H1 (cell line): Measurements from ENCODE around the gene OTC. TPM values are rescaled to one million over a fixed set of nuclear protein-coding genes. Genes with fewer than 3 reads are reported as not detected.

Experiments used
- CTCF ChIA-PET: fragments of 300-600 bp; sonication (Branson Sonifier 250); formaldehyde crosslinking; loops from one replicate; lab custom pipeline; 2021; ENCODE audit not compliant: partially characterized antibody; lab: Charles Lee
- POLR2A ChIA-PET: fragments of 300-600 bp; sonication (Branson Sonifier 250); formaldehyde crosslinking; loops from one replicate; lab custom pipeline; 2021; ENCODE audit warnings: inconsistent platforms; ENCODE audit not compliant: partially characterized antibody; lab: Charles Lee
- DNase-seq, 2 experiments: peaks; one replicate each; pipeline versions ENCODE4 v3.0.0 to v3.0.0-alpha.2; 2010 to 2022; ENCODE audit warnings: low spot score in 2 of 2, low read depth in 1 of 2, mixed read lengths in 1 of 2
- FAIRE-seq: peaks from 2 replicates; lab custom pipeline; 2011; peaks lifted over from hg19 to GRCh38; lab: Jason Lieb, UNC
- H2AFZ ChIP-seq: 2 replicates; pipeline ENCODE4 v1.8.1; 2012; ENCODE audit warnings: low read length, inconsistent platforms
- H2AK5ac ChIP-seq: 2 replicates; pipeline ENCODE4 v1.6.1; 2013; ENCODE audit warnings: low read depth, low read length
- H2BK120ac ChIP-seq: replicated peaks from 2 replicates; pipeline ENCODE3; 2013; ENCODE audit warnings: low read depth, low read length, inconsistent platforms
- H2BK12ac ChIP-seq: 2 replicates; pipeline ENCODE4 v1.6.1; 2013; ENCODE audit warnings: low read depth, low read length
- H2BK15ac ChIP-seq: 2 replicates; pipeline ENCODE4 v1.6.1; 2013; ENCODE audit warnings: low read length
- H2BK20ac ChIP-seq: 2 replicates; pipeline ENCODE4 v1.6.1; 2013; ENCODE audit warnings: low read length
- H2BK5ac ChIP-seq: 2 replicates; pipeline ENCODE4 v1.6.1; 2013; ENCODE audit warnings: low read depth, low read length
- H3K14ac ChIP-seq: 2 replicates; pipeline ENCODE4 v1.6.1; 2013; ENCODE audit warnings: inconsistent platforms; ENCODE audit not compliant: insufficient read length
- H3K18ac ChIP-seq: 2 replicates; pipeline ENCODE4 v1.6.1; 2013; ENCODE audit warnings: low read length; ENCODE audit errors: extremely low read depth
- H3K23ac ChIP-seq: 2 replicates; pipeline ENCODE4 v1.6.1; 2013; ENCODE audit warnings: inconsistent platforms; ENCODE audit not compliant: insufficient read length
- H3K23me2 ChIP-seq: 2 replicates; pipeline ENCODE4 v1.6.1; 2013; ENCODE audit warnings: low read depth, low read length
- H3K27ac ChIP-seq: 2 replicates; pipeline ENCODE4 v1.6.1; 2011; ENCODE audit warnings: low read depth, low read length, inconsistent platforms
- H3K27me3 ChIP-seq, 4 experiments: replicated peaks in 1 of 4; 1 replicate in 1 of 4; 2 replicates in 3 of 4; pipeline versions ENCODE4 v1.6.1 to v1.8.1; 2011 to 2013; ENCODE audit warnings: low read length in 3 of 4, mild to moderate bottlenecking in 3 of 4, inconsistent platforms in 2 of 4, mixed read lengths in 2 of 4, moderate library complexity in 1 of 4; ENCODE audit not compliant: control insufficient read depth in 3 of 4, insufficient read depth in 3 of 4; ENCODE audit errors: extremely low read depth in 1 of 4
- H3K36me3 ChIP-seq, 4 experiments: 2 replicates each; pipeline versions ENCODE4 v1.6.1 to v1.8.1; 2011 to 2013; ENCODE audit warnings: mild to moderate bottlenecking in 4 of 4, low read length in 3 of 4, moderate library complexity in 2 of 4, control low read depth in 1 of 4, inconsistent platforms in 1 of 4; ENCODE audit not compliant: insufficient read depth in 4 of 4, control insufficient read depth in 2 of 4
- H3K4ac ChIP-seq: replicated peaks from 2 replicates; pipeline ENCODE3; 2013; ENCODE audit warnings: low read length, low read depth, mixed read lengths, inconsistent platforms; ENCODE audit not compliant: insufficient read length
- H3K4me1 ChIP-seq, 4 experiments: replicated peaks in 1 of 4; 1 replicate in 1 of 4; 2 replicates in 3 of 4; pipeline versions ENCODE4 v1.6.1 to v1.8.1; 2011 to 2013; ENCODE audit warnings: low read length in 3 of 4, inconsistent platforms in 2 of 4, mixed read lengths in 1 of 4; ENCODE audit not compliant: insufficient read depth in 4 of 4, control insufficient read depth in 3 of 4
- H3K4me2 ChIP-seq, 2 experiments: 2 replicates each; pipeline versions ENCODE4 v1.6.1 to v1.8.1; 2011 to 2013; ENCODE audit warnings: low read depth in 2 of 2, low read length in 2 of 2, control low read depth in 1 of 2, inconsistent platforms in 1 of 2, mild to moderate bottlenecking in 1 of 2; ENCODE audit not compliant: insufficient read depth in 1 of 2
- H3K4me3 ChIP-seq, 4 experiments: fragments of 200-600, 300-600 bp in 1 of 4; sonication (generic), shearing (Covaris generic), sonication (Bioruptor Twin) in 1 of 4; 2 replicates each; pipeline versions ENCODE4 v1.5.1 to v1.8.1; 2011 to 2016; ENCODE audit warnings: low read length in 4 of 4, low read depth in 3 of 4, control low read depth in 2 of 4, inconsistent platforms in 2 of 4, mild to moderate bottlenecking in 2 of 4, mixed read lengths in 1 of 4, moderate library complexity in 1 of 4; ENCODE audit not compliant: insufficient read depth in 2 of 4; ENCODE audit errors: extremely low read depth in 1 of 4
- H3K56ac ChIP-seq: replicated peaks from 2 replicates; pipeline ENCODE3; 2013; ENCODE audit warnings: low read depth, mild to moderate bottlenecking, mixed read lengths, low read length, inconsistent platforms; ENCODE audit not compliant: insufficient read length
- H3K79me1 ChIP-seq: 2 replicates; pipeline ENCODE4 v1.6.1; 2013; ENCODE audit warnings: low read depth, low read length, control low read depth
- H3K79me2 ChIP-seq, 2 experiments: 2 replicates each; pipeline versions ENCODE4 v1.6.1 to v1.8.1; 2012 to 2013; ENCODE audit warnings: low read length in 2 of 2, mild to moderate bottlenecking in 2 of 2, inconsistent platforms in 1 of 2; ENCODE audit not compliant: insufficient read depth in 2 of 2, control insufficient read depth in 1 of 2
- H3K9ac ChIP-seq, 4 experiments: replicated peaks in 1 of 4; 1 replicate in 1 of 4; 2 replicates in 3 of 4; pipeline versions ENCODE4 v1.6.1 to v1.8.1; 2011 to 2013; ENCODE audit warnings: low read depth in 3 of 4, low read length in 3 of 4, control low read depth in 2 of 4, mild to moderate bottlenecking in 2 of 4, moderate library complexity in 2 of 4, inconsistent platforms in 1 of 4; ENCODE audit errors: extremely low read depth in 1 of 4
- H3K9me3 ChIP-seq, 2 experiments: 2 replicates each; pipeline versions ENCODE4 v1.6.1 to v1.8.1; 2012 to 2013; ENCODE audit warnings: mild to moderate bottlenecking in 2 of 2, moderate library complexity in 2 of 2, control low read depth in 1 of 2, inconsistent platforms in 1 of 2, low read depth in 1 of 2, low read length in 1 of 2, mixed read lengths in 1 of 2; ENCODE audit not compliant: insufficient read depth in 2 of 2
- H4K20me1 ChIP-seq, 2 experiments: replicated peaks in 1 of 2; 2 replicates each; pipeline versions ENCODE3 to v1.8.1; 2011 to 2013; ENCODE audit warnings: inconsistent platforms in 2 of 2, low read length in 2 of 2, mild to moderate bottlenecking in 1 of 2; ENCODE audit not compliant: insufficient read depth in 2 of 2, control insufficient read depth in 1 of 2
- H4K5ac ChIP-seq: 2 replicates; pipeline ENCODE4 v1.6.1; 2013; ENCODE audit warnings: low read length, low read depth, mixed read lengths, inconsistent platforms; ENCODE audit not compliant: insufficient read length
- H4K8ac ChIP-seq: 2 replicates; pipeline ENCODE4 v1.8.0; 2013; ENCODE audit warnings: mild to moderate bottlenecking, moderate library complexity, low read length, inconsistent platforms; ENCODE audit not compliant: insufficient read depth; ENCODE audit errors: extremely low read depth
- H4K91ac ChIP-seq: replicated peaks from 2 replicates; pipeline ENCODE3; 2013; ENCODE audit warnings: low read length, mixed read lengths, inconsistent platforms; ENCODE audit not compliant: insufficient read length
- CEBPB ChIP-seq: IDR thresholded peaks from 2 replicates; pipeline ENCODE4 v1.6.1; 2012; ENCODE audit warnings: low read depth, low read length
- FOSL1 ChIP-seq: IDR thresholded peaks from 2 replicates; pipeline ENCODE4 v1.6.1; 2011; ENCODE audit warnings: mild to moderate bottlenecking, low read depth, low read length, moderate library complexity; ENCODE audit not compliant: insufficient read depth
- SIRT6 ChIP-seq: IDR thresholded peaks from one replicate; pipeline ENCODE4 v1.7.1; 2012; ENCODE audit warnings: low read length, inconsistent platforms
- WGBS, 2 experiments: shearing (Covaris generic) in 1 of 2; methylation state at CpG; one replicate each; pipeline versions ENCODE4 v1.1.6 to v1.1.7; 2013 to 2015; ENCODE audit warnings: low lambda C conversion rate in 2 of 2, mixed read lengths in 2 of 2, inconsistent platforms in 1 of 2, low coverage in 1 of 2, missing lambda C conversion rate in 1 of 2; ENCODE audit not compliant: insufficient replicate concordance in 2 of 2, insufficient coverage in 1 of 2, insufficient read length in 1 of 2; ENCODE audit errors: extremely low coverage in 1 of 2, missing lambda C conversion rate in 1 of 2; 5-methylcytosine and 5-hydroxymethylcytosine counted together
- polyA plus RNA-seq, 7 experiments: library from polyadenylated mRNA; depleted of rRNA in 3 of 7; stranded (reverse) in 5 of 7; unstranded in 2 of 7; fragments of >200 nt in 5 of 7; fragments of 200-250 nt in 2 of 7; gene quantifications; 1 replicate in 5 of 7; 2 replicates in 1 of 7; 4 replicates in 1 of 7; pipeline versions ENCODE4 v1.2.1 to v1.2.3, GENCODE V29; 2011 to 2013; ENCODE audit warnings: missing spikeins in 2 of 7, mixed read lengths in 2 of 7
- total RNA-seq: library from RNA; stranded (reverse); fragmentation: NEBNext Ultra II Directional; extraction: Animal tissue kit (Norgen Biotek cat#: 25700); gene quantifications from 2 replicates; pipeline ENCODE4 v1.2.1, GENCODE V29; 2021

The OTC gene
- total and polyA plus RNA-seq, 2 of the 8 experiments (the other 6 are each of a cell fraction or from before 2014, with no cell fraction given), result not detected

- H2BK20ac ChIP-seq, result no peak overlapping the region
- H3K4ac ChIP-seq, result no peak overlapping the region
- no peaks in the 10 kb centered on the region for H3K4me1 ChIP-seq
- no peak overlapping the region for H2AK5ac ChIP-seq
- no peak overlapping the region for H3K14ac ChIP-seq
- H4K5ac ChIP-seq, result no peak overlapping the region
- H3K36me3 ChIP-seq, result no peaks in the 10 kb centered on the region
- H2BK12ac ChIP-seq, result no peak overlapping the region
- H2AFZ ChIP-seq, result no peak overlapping the region
- no peaks in the 10 kb centered on the region for H3K79me1 ChIP-seq
- H2BK5ac ChIP-seq, result no peak overlapping the region
- H3K27me3 ChIP-seq, result no peaks in the 10 kb centered on the region
- CTCF ChIA-PET, result no interaction called here
- TF ChIP-seq FOSL1 (no peak), CEBPB (peak; percentile 43; the same call in 1 of the 2 replicates), SIRT6 (no peak)
- DNase-seq, result no peak
- 88% methylated on average over 1 of the region's 1 CpG; no CpG with 5 or more reads in 1 of the 2 experiments for WGBS, 2 experiments
- H3K27ac ChIP-seq, result no peak overlapping the region
- no peak overlapping the region for H3K4me3 ChIP-seq
- no peaks in the 10 kb centered on the region for H3K79me2 ChIP-seq
- H2BK120ac ChIP-seq, result no peak overlapping the region
- no peak for FAIRE-seq
- no peak overlapping the region for H4K8ac ChIP-seq
- no peaks in the 10 kb centered on the region for H4K20me1 ChIP-seq
- H3K56ac ChIP-seq, result no peak overlapping the region
- no peak overlapping the region for H2BK15ac ChIP-seq
- no peaks in the 10 kb centered on the region for H3K23me2 ChIP-seq
- no peak overlapping the region for H3K9ac ChIP-seq
- H3K18ac ChIP-seq, result no peak overlapping the region
- no peak overlapping the region for H4K91ac ChIP-seq
- POLR2A ChIA-PET, result no interaction called here
- no peaks in the 10 kb centered on the region for H3K9me3 ChIP-seq
- no peak overlapping the region for H3K23ac ChIP-seq
- no peak overlapping the region for H3K4me2 ChIP-seq
Measured at GRCh38 chrX:38379088-38379487, 26.7 kb downstream of the OTC start.
